HG03439 (cell line): ENCODE results near the gene RRAGC.
"Not testable (repeated sequence)": the region's sequence is repeated elsewhere in the genome, so short reads cannot be mapped to it uniquely, and the experiment has no call there.

ENCODE experiments used
- ATAC-seq: cut with Tn5 transposase; IDR thresholded peaks from one replicate; pipeline ENCODE4 v1.9.1; 2021; ENCODE audit warnings: mild to moderate bottlenecking, moderate library complexity; ENCODE audit not compliant: unreplicated experiment

RRAGC gene

GRCh38 chr1:38817267-38818174, 42.1 kb downstream of the RRAGC start:
- ATAC-seq, result no peak

GRCh38 chr1:38815903-38816627, 43.5 kb downstream of the RRAGC start:
- ATAC-seq, result peak; percentile 63

- no peak for ATAC-seq
Observed at GRCh38 chr1:38814984-38815464, 44.5 kb downstream of the RRAGC start.

- no peak for ATAC-seq
Observed at GRCh38 chr1:38814444-38814983, 45.1 kb downstream of the RRAGC start.

- ATAC-seq, result no peak
Observed at GRCh38 chr1:38812981-38813380, 46.6 kb downstream of the RRAGC start.

GRCh38 chr1:38811466-38811865, 48.1 kb downstream of the RRAGC start:
- not testable (repeated sequence) for ATAC-seq

- ATAC-seq, result no peak
Observed at GRCh38 chr1:38806090-38806489, 53.5 kb downstream of the RRAGC start.

GRCh38 chr1:38805036-38805435, 54.5 kb downstream of the RRAGC start:
- ATAC-seq, result no peak

GRCh38 chr1:38804062-38804886, 55.3 kb downstream of the RRAGC start:
- ATAC-seq, result no peak

GRCh38 chr1:38803647-38804046, 55.9 kb downstream of the RRAGC start:
- no peak for ATAC-seq

GRCh38 chr1:38800720-38801671, 58.6 kb downstream of the RRAGC start:
- no peak for ATAC-seq

- ATAC-seq, result no peak
Observed at GRCh38 chr1:38793299-38793698, 66.3 kb downstream of the RRAGC start.

GRCh38 chr1:38791892-38792291, 67.7 kb downstream of the RRAGC start:
- ATAC-seq, result no peak

GRCh38 chr1:38791164-38791515, 68.4 kb downstream of the RRAGC start:
- ATAC-seq, result no peak

- no peak for ATAC-seq
Observed at GRCh38 chr1:38790422-38791163, 69.0 kb downstream of the RRAGC start.

- ATAC-seq, result no peak
Observed at GRCh38 chr1:38789498-38790169, 69.9 kb downstream of the RRAGC start.

- ATAC-seq, result no peak
Observed at GRCh38 chr1:38788341-38789336, 70.9 kb downstream of the RRAGC start.
